Smooth muscle cell (in vitro differentiated cells): Measurements from ENCODE around the gene CSRNP3. TPM values are rescaled to one million over a fixed set of nuclear protein-coding genes. Genes with fewer than 3 reads are reported as not detected.

Experiments
- DNase-seq: peaks from one replicate; lab custom pipeline; 2025; ENCODE audit not compliant: unreplicated experiment; lab: John Stamatoyannopoulos, UW
- H2AFZ ChIP-seq: fragments of 200-600 bp; sonication (generic); 2 replicates; pipeline ENCODE4 v1.6.0; 2016; ENCODE audit warnings: antibody characterized with exemption, low read depth, mild to moderate bottlenecking
- H3F3A ChIP-seq: fragments of 200-600 bp; sonication (generic); 2 replicates; pipeline ENCODE4 v1.6.0; 2017; ENCODE audit warnings: antibody characterized with exemption, low read depth
- H3K27ac ChIP-seq: fragments of 200-600 bp; sonication (generic); 2 replicates; pipeline ENCODE4 v1.5.1; 2016; ENCODE audit warnings: low read depth, mild to moderate bottlenecking
- H3K27me3 ChIP-seq: fragments of 200-600 bp; sonication (generic); 2 replicates; pipeline ENCODE4 v1.6.1; 2016; ENCODE audit warnings: low read depth, mild to moderate bottlenecking
- H3K36me3 ChIP-seq: fragments of 200-600 bp; sonication (generic); 2 replicates; pipeline ENCODE4 v1.5.1; 2016; ENCODE audit warnings: low read depth
- H3K4me1 ChIP-seq: fragments of 200-600 bp; sonication (generic); 2 replicates; pipeline ENCODE4 v1.5.1; 2016; ENCODE audit warnings: low read depth
- H3K4me2 ChIP-seq: fragments of 200-600 bp; sonication (generic); 2 replicates; pipeline ENCODE4 v1.6.0; 2016; ENCODE audit warnings: mild to moderate bottlenecking
- H3K4me3 ChIP-seq: fragments of 200-600 bp; sonication (generic); 2 replicates; pipeline ENCODE4 v1.5.1; 2016; ENCODE audit warnings: mild to moderate bottlenecking
- H3K79me2 ChIP-seq: fragments of 200-600 bp; sonication (generic); 2 replicates; pipeline ENCODE4 v1.6.0; 2016; ENCODE audit warnings: low read depth, mild to moderate bottlenecking
- H3K9ac ChIP-seq: fragments of 200-600 bp; sonication (generic); 2 replicates; pipeline ENCODE4 v1.6.0; 2016; ENCODE audit warnings: low read depth
- H3K9me3 ChIP-seq: fragments of 200-600 bp; sonication (generic); replicated peaks from 2 replicates; pipeline ENCODE4 v1.5.1; 2016; ENCODE audit warnings: low read depth
- H4K20me1 ChIP-seq: fragments of 200-600 bp; sonication (generic); 2 replicates; pipeline ENCODE4 v1.6.0; 2016; ENCODE audit warnings: low read depth
- CTCF ChIP-seq: fragments of 200-600 bp; sonication (generic); IDR thresholded peaks from 2 replicates; pipeline ENCODE4 v1.5.1; 2017; ENCODE audit warnings: borderline replicate concordance, mild to moderate bottlenecking, antibody characterized with exemption; ENCODE audit not compliant: insufficient read depth, poor library complexity, severe bottlenecking
- WGBS: methylation state at CpG from one replicate; pipeline ENCODE4 v1.1.7; 2016; ENCODE audit warnings: low lambda C conversion rate; 5-methylcytosine and 5-hydroxymethylcytosine counted together
- polyA plus RNA-seq: library from polyadenylated mRNA; unstranded; fragments of >200 nt; fragmentation: Nextera tagmentation; extraction: Ambion mirVana; gene quantifications from 2 replicates; pipeline ENCODE4 v1.2.1, GENCODE V29; 2016
- total RNA-seq: library from RNA; depleted of rRNA; stranded (reverse); fragments of >200 nt; gene quantifications from 2 replicates; pipeline ENCODE4 v1.2.3, GENCODE V29; 2014

The CSRNP3 gene
- total and polyA plus RNA-seq, 2 experiments from 2014 or later = 2.8 to 7.1 TPM

GRCh38 chr2:165627470-165627869 lies 158.0 kb downstream of the CSRNP3 start:
- no peak for TF ChIP-seq CTCF
- Histone ChIP-seq H3K27ac (peak overlapping the region; percentile 68), H3K79me2 (no peaks in the 10 kb centered on the region), H2AFZ (no peak overlapping the region), H3K9me3 (no peaks in the 10 kb centered on the region), H3K36me3 (no peaks in the 10 kb centered on the region), H3K4me3 (no peak overlapping the region), H4K20me1 (no peaks in the 10 kb centered on the region), H3K4me1 (peaks cover 51% of the 10 kb centered on the region), H3K4me2 (peak overlapping the region; percentile 66), H3K9ac (no peak overlapping the region), H3K27me3 (no peaks in the 10 kb centered on the region), H3F3A (no peaks in the 10 kb centered on the region)
- WGBS = 28% methylated on average over 3 of the region's 3 CpGs
- no peak for DNase-seq

GRCh38 chr2:165629776-165630175 lies 160.3 kb downstream of the CSRNP3 start:
- Histone ChIP-seq H2AFZ (no peak overlapping the region), H3K79me2 (no peaks in the 10 kb centered on the region), H3K4me1 (peaks cover 51% of the 10 kb centered on the region), H3F3A (no peaks in the 10 kb centered on the region), H3K27ac (no peak overlapping the region), H3K36me3 (no peaks in the 10 kb centered on the region), H3K4me2 (no peak overlapping the region), H3K9me3 (no peaks in the 10 kb centered on the region), H4K20me1 (no peaks in the 10 kb centered on the region), H3K27me3 (no peaks in the 10 kb centered on the region), H3K9ac (no peak overlapping the region), H3K4me3 (no peak overlapping the region)
- DNase-seq = no peak
- whole genome bisulfite sequencing = 86% methylated on average over 2 of the region's 2 CpGs
- TF ChIP-seq CTCF = no peak

GRCh38 chr2:165630236-165630635 lies 160.7 kb downstream of the CSRNP3 start:
- H3K36me3 ChIP-seq = no peaks in the 10 kb centered on the region
- no peak for TF ChIP-seq CTCF
- no peaks in the 10 kb centered on the region for H3K9me3 ChIP-seq
- H4K20me1 ChIP-seq = no peaks in the 10 kb centered on the region
- 84% methylated on average over 3 of the region's 3 CpGs for WGBS
- no peak overlapping the region for H3K27ac ChIP-seq
- no peak overlapping the region for H3K9ac ChIP-seq
- H3K79me2 ChIP-seq = no peaks in the 10 kb centered on the region
- DNase-seq = no peak
- H3K4me3 ChIP-seq = no peak overlapping the region
- no peak overlapping the region for H3K4me2 ChIP-seq
- H3K4me1 ChIP-seq = peaks cover 54% of the 10 kb centered on the region
- H3F3A ChIP-seq = no peaks in the 10 kb centered on the region
- H3K27me3 ChIP-seq = no peaks in the 10 kb centered on the region
- no peak overlapping the region for H2AFZ ChIP-seq

GRCh38 chr2:165631089-165631488 lies 161.6 kb downstream of the CSRNP3 start:
- H3K9ac ChIP-seq = no peak overlapping the region
- no peaks in the 10 kb centered on the region for H3K9me3 ChIP-seq
- no peak overlapping the region for H3K4me2 ChIP-seq
- no peaks in the 10 kb centered on the region for H3K79me2 ChIP-seq
- H3K36me3 ChIP-seq = no peaks in the 10 kb centered on the region
- H3K4me1 ChIP-seq = peaks cover 61% of the 10 kb centered on the region
- H3K4me3 ChIP-seq = no peak overlapping the region
- 91% methylated on average over 4 of the region's 4 CpGs for WGBS
- H3K27me3 ChIP-seq = no peaks in the 10 kb centered on the region
- TF ChIP-seq CTCF = no peak
- H2AFZ ChIP-seq = no peak overlapping the region
- DNase-seq = no peak
- H3F3A ChIP-seq = no peaks in the 10 kb centered on the region
- no peak overlapping the region for H3K27ac ChIP-seq
- no peaks in the 10 kb centered on the region for H4K20me1 ChIP-seq
